Activated effector memory CD4-positive, alpha-beta T cell treated with anti-CD3 and anti-CD28 coated beads, Interleukin-2, amount 50 U/mL, for 16 hours (primary cell): Measurements from ENCODE around the gene FAM25C.
"Not testable (repeated sequence)": the region's sequence is repeated elsewhere in the genome, so short reads cannot be mapped to it uniquely, and the experiment has no call there.

ENCODE experiments used
- DNase-seq: peaks from one replicate; pipeline ENCODE4 v3.0.0-alpha.2; 2020

FAM25C gene

GRCh38 chr10:47947424-47947823 is 52.2 kb downstream of the FAM25C start:
- DNase-seq, result not testable (repeated sequence)
